ENCODE data around the gene MFNG. TPM values are rescaled to one million over a fixed set of nuclear protein-coding genes. Genes with fewer than 3 reads are reported as not detected.

The MFNG gene
- polyA plus RNA-seq, 1 donor = 7.3 TPM

- no peak for DNase-seq (ENCODE audit: low read depth)
Measured at GRCh38 chr22:37425369-37425768, 60.8 kb downstream of the MFNG start.

GRCh38 chr22:37423283-37423682 is 62.9 kb downstream of the MFNG start:
- DNase-seq (ENCODE audit: low read depth) = no peak

DNA sequence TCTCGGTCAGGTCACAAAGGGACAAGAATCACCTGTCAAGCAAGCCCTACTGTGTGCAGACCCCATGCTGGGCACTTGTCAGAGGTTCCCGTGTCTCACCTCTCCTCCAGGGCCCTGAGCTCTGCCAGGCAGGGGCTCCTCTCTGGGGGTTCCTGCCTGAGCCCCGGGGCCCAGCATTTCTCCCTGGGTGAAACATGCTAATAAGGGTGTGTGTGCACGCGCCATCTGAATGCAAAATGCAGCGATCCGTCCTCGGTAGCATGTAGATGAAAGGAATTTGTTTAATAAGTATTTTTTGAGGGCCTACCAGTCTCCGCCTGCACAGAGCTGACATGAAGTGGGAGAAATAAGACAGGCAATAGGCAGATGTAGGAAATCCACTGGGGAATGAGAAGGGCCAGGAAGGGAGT is 64.7 kb downstream of the MFNG start:
- DNase-seq (ENCODE audit: low read depth) = no peak

GRCh38 chr22:37420686-37421467 is 65.3 kb downstream of the MFNG start:
- no peak for DNase-seq (ENCODE audit: low read depth)

- DNase-seq (ENCODE audit: low read depth) = no peak
Measured at GRCh38 chr22:37419969-37420685, 66.1 kb downstream of the MFNG start.

DNA sequence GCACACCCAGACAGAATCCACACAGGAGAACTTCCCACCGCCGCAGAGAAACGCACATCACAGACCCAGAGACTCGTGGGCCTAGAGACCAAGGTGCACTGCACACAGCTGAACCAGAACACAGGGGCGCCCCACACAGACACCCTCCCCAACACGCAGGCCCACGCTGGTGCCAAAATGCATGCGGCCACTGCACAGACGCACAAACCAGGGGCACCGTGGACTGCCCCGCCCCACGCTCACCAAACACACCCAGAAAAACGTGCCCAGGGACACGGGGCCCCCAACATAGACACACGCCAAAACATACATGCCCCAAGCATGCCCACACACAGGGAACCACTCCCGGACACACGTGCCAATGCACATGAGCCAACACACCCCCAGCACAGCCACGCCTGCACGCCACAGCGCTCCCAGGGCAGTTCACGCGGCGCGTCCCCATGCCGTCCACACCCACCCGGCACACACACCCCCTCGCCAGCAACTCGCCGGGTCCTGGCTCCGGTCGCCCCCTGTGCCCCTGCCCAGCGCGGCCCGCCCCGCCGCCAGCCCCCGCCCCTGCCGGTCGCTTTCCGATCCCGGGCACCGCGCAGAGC is 66.7 kb downstream of the MFNG start:
- no peak for DNase-seq (ENCODE audit: low read depth)

Other genes starting within 250 kb of the MFNG start
- gene RAC2, start 242.1 kb downstream of the MFNG start, polyA plus RNA-seq (ENCODE audit: insufficient read length) = 5.1 TPM
- gene CYTH4, start 203.9 kb downstream of the MFNG start, polyA plus RNA-seq (ENCODE audit: insufficient read length) = 5.2 TPM
- 1.4 TPM for gene ELFN2, start 58.9 kb downstream of the MFNG start, polyA plus RNA-seq (ENCODE audit: insufficient read length)
- gene CARD10, start 33.0 kb upstream of the MFNG start, polyA plus RNA-seq (ENCODE audit: insufficient read length) = 10.8 TPM
- gene CDC42EP1, start 74.1 kb upstream of the MFNG start, polyA plus RNA-seq (ENCODE audit: insufficient read length) = 35.3 TPM
- gene LGALS2, start 93.7 kb upstream of the MFNG start, polyA plus RNA-seq (ENCODE audit: insufficient read length) = 0.56 TPM
- 44.8 TPM for gene GGA1, start 122.5 kb upstream of the MFNG start, polyA plus RNA-seq (ENCODE audit: insufficient read length)
- 10.5 TPM for gene SH3BP1, start 153.3 kb upstream of the MFNG start, polyA plus RNA-seq (ENCODE audit: insufficient read length)
- 17.3 TPM for gene PDXP, start 172.3 kb upstream of the MFNG start, polyA plus RNA-seq (ENCODE audit: insufficient read length)
- gene LGALS1, start 189.3 kb upstream of the MFNG start, polyA plus RNA-seq (ENCODE audit: insufficient read length) = 1,611 TPM
- 15.9 TPM for gene NOL12, start 200.0 kb upstream of the MFNG start, polyA plus RNA-seq (ENCODE audit: insufficient read length)
- gene TRIOBP, start 210.7 kb upstream of the MFNG start, polyA plus RNA-seq (ENCODE audit: insufficient read length) = 39.9 TPM

Data from forelimb muscle (tissue), 1 donor.